Subcutaneous adipose tissue (tissue), 4 donors: ENCODE results near the gene TXLNA. TPM values are rescaled to one million over a fixed set of nuclear protein-coding genes. Genes with fewer than 3 reads are reported as not detected.

ENCODE experiments used
- total RNA-seq, 4 donors: library from RNA; depleted of rRNA; stranded (reverse); fragments of >200 nt; gene quantifications; one replicate each; pipeline ENCODE4 v1.1.0, GENCODE V29; 2016
- TF ChIP-seq, protein P1 (sequence below): fragments of 450-650 bp; IDR thresholded peaks from one replicate; pipeline ENCODE4 v1.5.1; 2016; ENCODE audit warnings: low read depth, mild to moderate bottlenecking, control low read depth, antibody characterized with exemption, moderate library complexity

The TXLNA gene
- total RNA-seq, 4 donors from 2014 or later, result 28.4 to 40.5 (median 36.9) TPM

DNA sequence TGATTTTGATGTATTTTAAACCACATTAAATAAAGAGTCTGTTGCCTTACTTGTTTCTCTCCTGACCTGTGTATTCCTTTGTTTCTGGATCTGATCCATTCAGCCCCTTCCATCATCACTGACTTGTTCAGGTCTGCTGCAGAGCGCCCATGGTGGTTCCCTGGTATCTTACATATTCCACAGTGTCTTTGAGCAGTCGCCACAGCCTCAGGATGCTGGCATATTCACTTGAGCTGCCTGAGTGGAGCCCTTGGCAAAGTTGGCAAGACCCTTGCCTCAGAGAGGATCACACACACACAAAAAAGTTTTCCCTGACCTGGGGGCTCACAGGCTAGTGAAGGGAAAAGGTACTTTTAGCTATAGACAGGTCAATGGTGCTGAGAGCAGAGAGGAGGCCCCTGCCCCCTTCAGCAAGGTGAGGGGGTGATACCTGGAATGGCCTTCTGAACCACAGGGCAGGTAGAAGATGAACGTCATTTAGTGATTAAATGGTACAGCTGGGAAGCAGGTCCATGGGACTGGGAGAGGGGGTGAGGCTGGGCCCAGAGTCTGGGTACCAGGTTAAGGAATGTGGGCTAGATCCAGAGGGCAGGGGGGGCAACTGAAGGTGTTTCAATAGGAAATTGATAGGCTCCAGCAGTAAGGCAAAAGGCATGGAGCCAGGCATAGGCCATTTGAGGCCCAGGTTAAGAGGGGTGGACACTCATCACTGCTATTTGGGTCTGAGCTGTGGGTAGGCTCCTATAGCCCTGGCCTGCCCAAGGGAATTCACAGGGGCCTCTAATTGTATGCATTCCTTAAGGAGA, 19.0 kb downstream of the TXLNA start:
- TF ChIP-seq, protein P1, sequence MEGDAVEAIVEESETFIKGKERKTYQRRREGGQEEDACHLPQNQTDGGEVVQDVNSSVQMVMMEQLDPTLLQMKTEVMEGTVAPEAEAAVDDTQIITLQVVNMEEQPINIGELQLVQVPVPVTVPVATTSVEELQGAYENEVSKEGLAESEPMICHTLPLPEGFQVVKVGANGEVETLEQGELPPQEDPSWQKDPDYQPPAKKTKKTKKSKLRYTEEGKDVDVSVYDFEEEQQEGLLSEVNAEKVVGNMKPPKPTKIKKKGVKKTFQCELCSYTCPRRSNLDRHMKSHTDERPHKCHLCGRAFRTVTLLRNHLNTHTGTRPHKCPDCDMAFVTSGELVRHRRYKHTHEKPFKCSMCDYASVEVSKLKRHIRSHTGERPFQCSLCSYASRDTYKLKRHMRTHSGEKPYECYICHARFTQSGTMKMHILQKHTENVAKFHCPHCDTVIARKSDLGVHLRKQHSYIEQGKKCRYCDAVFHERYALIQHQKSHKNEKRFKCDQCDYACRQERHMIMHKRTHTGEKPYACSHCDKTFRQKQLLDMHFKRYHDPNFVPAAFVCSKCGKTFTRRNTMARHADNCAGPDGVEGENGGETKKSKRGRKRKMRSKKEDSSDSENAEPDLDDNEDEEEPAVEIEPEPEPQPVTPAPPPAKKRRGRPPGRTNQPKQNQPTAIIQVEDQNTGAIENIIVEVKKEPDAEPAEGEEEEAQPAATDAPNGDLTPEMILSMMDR, result no peak

DNA sequence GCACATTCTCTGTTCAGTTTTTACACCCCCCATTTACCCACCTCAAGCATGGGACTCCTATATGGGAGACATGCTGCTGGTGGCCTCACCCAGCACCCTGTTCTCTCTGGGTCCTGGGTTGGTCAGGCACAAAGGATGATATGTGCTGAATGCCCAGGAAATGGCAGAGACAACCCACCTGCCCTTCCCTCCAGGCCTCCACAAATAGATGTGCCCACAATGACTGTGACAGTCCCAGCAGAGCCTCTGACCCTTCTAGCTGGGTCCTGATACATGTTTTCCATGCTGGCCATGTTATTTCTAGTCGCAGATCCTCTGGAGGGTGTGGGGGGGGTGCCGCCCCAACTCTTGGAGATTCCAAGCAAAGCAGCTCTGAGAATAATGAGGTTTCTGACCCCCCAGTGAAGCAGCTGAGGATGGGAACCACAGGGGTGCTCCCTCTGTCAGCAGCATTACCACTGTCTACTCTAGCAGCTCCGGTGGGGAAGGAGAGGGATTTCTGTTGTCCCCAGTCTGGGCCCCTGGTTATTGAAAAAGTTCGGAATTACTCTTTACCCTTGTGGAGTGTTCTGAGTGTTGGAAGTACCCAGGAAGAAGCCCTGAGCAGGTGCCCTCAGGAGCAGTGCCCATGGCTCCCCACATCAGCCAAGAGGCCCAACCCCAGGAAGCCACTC, 19.7 kb downstream of the TXLNA start:
- TF ChIP-seq, protein P1, result no peak

DNA sequence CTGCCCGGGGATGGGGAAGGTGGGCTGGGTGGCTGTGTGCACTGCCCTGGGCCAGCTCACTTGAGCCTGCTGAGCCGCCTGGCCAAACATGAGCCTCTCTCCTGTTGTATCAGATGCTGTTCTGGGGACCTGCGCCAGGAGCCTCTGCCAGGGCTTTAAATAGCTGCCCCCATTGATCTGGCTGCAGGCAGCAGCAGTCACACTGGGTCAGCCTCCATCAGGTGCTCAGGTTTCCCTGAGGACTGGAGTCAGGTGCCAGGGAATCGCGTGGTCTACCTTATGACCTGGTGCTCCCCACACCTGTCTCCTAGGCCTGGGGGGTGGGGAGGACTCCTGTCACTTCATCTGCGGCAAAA, 20.2 kb downstream of the TXLNA start:
- TF ChIP-seq, protein P1, result no peak

DNA sequence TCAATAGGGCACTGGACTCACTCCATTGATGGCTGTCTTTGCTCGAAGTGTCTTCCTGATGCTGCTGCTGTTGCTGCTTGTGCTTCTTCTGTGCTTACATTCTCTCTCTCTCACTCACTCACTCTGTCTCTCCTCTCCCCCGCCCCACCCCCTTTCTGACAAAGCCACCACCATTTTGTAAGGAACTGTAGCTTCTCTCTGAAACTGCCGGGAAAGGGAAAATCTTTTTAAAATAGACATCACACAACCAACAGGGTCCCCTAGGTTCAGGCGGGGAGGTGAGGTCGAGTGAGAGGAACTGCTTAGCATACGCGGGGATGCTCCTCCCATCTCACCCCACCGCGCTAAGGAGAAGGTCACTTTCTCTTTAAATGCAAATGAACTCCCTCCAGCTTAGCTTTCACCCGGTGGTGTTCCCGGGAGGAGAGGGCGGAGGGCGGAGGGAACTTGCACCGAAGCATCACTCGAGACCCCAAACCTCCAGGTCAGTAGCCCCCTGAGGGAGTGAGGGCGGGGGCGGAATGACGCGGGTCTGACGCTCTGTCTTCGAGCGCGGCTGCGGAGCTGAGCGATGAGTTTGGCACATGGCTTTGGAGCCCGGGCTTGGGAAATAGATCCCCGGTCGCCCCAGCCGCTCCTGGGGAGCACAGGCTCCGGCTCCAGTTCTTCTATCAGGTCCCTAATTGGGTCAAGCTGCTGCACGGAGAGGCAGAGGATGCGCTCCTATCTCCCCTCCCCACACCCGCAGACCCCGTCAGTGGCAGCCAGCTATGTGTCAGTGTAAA, 20.9 kb downstream of the TXLNA start, which contains the start of gene CCDC28B:
Gene CCDC28B, plus strand, starts transcription at position 370 of the 785 bp plus-strand sequence. CDS start 1,341 bp downstream, outside the sequence.
- TF ChIP-seq, protein P1, result no peak

DNA sequence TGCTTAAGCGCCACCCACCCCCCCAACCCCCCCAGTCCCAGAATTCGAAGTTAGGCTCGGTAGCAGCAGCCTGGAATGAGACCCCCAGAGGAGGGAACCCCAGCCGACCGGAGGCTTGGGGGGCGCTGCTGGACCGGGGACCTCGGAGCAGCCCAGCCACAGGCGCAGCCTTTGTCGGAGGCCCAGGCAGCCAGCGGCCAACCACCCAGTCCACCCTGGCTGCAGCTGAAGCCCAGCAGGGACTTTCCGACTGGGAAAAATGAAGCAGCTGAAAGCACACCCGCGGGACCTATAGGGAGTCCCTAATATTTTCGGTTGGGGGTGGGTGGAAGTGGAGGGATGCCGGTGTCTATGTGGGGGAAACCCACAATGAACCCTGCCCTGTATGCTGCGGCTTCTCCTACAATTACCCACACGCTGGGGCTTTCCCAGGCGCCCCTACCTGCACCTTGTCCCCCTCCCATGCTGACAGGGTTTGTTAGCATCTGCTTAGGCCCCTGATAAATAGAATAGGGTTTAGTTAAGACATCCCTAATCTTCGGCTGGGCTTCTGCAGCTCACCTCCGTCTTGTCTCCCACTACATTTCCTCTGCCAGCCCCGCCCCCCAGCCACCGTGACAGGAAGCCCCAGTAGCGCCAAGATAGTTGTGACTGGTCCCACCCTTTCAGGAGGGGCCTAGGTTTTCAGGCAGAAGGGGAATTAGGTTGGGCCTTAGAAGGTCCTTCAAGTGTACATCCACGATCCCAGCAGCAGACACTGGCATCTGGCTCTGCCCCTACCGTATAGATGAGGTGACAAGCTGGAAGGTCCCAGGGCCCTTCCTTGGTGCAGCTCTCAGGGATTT, 21.8 kb downstream of the TXLNA start:
- TF ChIP-seq, protein P1, result no peak

DNA sequence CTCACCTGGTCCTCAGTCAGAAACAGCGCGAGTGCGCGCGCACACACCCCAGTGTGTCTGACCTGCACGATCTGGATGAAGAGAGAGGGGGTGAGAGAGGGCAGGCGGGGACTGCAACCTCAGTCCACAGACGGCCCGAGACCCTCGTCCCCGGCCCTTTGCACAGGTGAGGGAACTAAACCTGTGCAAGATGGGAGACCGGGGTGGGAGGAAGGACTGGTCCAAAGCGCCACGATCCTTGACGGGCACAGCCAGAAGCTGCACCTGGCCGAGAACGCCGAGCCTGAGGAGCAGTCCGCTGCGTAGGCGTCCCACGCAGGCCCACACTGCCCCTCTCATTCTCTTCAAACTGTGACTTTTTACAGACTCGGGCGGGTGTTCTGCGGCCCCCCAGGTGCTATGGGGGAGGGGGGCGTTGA, 25.5 kb downstream of the TXLNA start:
- TF ChIP-seq, protein P1, result no peak
